ENCODE measurements around the gene THBD. TPM values are rescaled to one million over a fixed set of nuclear protein-coding genes. Genes with fewer than 3 reads are reported as not detected.

The THBD gene
- total and polyA plus RNA-seq, 9 of the 15 experiments (the other 6 are each of a cell fraction or from before 2014, with no cell fraction given), result 0.07 to 0.49 (median 0.33) TPM

GRCh38 chr20:23032056-23032749, 17.3 kb downstream of the THBD start (continued):
- TF ChIP-seq HMGN3 (IDR thresholded peaks at IDR 0.05; ENCODE audit: borderline replicate concordance, extremely low read depth, insufficient read length, low read depth, low read length) (no peak), U2AF1 (optimal IDR thresholded peaks at IDR 0.05; ENCODE audit: low read depth, low read length) (no peak), ZNF589 (CRISPR knock-in tag; IDR thresholded peaks at IDR 0.05; ENCODE audit: low read depth) (no peak), HNRNPL (IDR thresholded peaks at IDR 0.05; ENCODE audit: low read depth, low read length) (no peak), STAG1 (CRISPR knock-in tag; IDR thresholded peaks at IDR 0.05; ENCODE audit: borderline replicate concordance) (no peak)

DNA sequence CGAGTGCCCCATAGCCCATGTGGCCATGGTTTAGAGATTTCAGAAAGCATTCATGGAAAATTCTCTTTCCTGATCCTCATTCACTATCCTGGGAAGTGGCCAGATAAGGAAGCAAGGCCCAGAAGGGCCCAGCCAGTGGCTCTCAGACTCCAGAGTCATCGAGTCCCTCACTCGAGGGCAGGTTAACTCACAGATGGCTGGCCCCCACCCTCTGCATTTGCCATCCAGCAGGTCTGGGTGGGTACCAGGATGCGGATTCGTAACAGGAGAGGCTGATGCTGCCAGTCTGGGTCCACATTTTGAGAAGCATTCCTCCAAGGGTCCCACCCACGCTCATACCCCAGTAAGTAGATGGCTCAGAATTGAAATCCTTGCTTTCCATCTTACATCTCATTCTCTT, 18.1 kb downstream of the THBD start:
- Histone ChIP-seq H3K27me3 (ENCODE audit: control insufficient read depth in 2 of 2, insufficient read depth in 2 of 2, low read length in 2 of 2) (peaks cover 0 to 13% of the 10 kb centered on the region in 2 experiments; a peak in 2 of 5 replicates), H3K4me2 (ENCODE audit: insufficient read depth, low read length) (no peak overlapping the region), H2AFZ (ENCODE audit: low read depth, low read length) (no peak overlapping the region), H3K9me3 (replicated peaks; ENCODE audit: control insufficient read depth, insufficient read depth, low read depth, low read length) (no peaks in the 10 kb centered on the region), H3K27ac (ENCODE audit: extremely low read depth, low read depth, low read length) (no peak overlapping the region), H3K4me3 (no peak overlapping the region), H3K9ac (ENCODE audit: insufficient read depth in 1 of 2, low read depth in 2 of 2, low read length in 2 of 2) (no peak overlapping the region), H3K9me1 (ENCODE audit: control insufficient read depth, insufficient read depth, low read length) (no peaks in the 10 kb centered on the region), H4K20me1 (replicated peaks; ENCODE audit: control insufficient read depth, insufficient read depth, low read length) (no peaks in the 10 kb centered on the region), H3K79me2 (ENCODE audit: control insufficient read depth, insufficient read depth, low read length) (no peaks in the 10 kb centered on the region), H3K4me1 (replicated peaks in 1 of 2; ENCODE audit: control insufficient read depth in 2 of 2, insufficient read depth in 2 of 2, low read length in 2 of 2) (no peaks in the 10 kb centered on the region; a peak in 2 of 5 replicates), H3K36me3 (ENCODE audit: control insufficient read depth, insufficient read depth, low read length) (no peaks in the 10 kb centered on the region)
- 14% methylated on average over 6 of the region's 6 CpGs for WGBS (ENCODE audit: insufficient coverage, low coverage, missing lambda C conversion rate)
- ChIA-PET CTCF (ENCODE audit: low intra/inter-chr PET ratio) (no interaction called here), POLR2A (no interaction called here)
- no peak for TF ChIP-seq ZBTB49 (CRISPR knock-in tag; IDR thresholded peaks at IDR 0.05; ENCODE audit: borderline replicate concordance)
- no peak for TF ChIP-seq TAL1 (IDR thresholded peaks at IDR 0.05)
- TF ChIP-seq NFATC3 (IDR thresholded peaks at IDR 0.05), result no peak
- TF ChIP-seq, protein P1, sequence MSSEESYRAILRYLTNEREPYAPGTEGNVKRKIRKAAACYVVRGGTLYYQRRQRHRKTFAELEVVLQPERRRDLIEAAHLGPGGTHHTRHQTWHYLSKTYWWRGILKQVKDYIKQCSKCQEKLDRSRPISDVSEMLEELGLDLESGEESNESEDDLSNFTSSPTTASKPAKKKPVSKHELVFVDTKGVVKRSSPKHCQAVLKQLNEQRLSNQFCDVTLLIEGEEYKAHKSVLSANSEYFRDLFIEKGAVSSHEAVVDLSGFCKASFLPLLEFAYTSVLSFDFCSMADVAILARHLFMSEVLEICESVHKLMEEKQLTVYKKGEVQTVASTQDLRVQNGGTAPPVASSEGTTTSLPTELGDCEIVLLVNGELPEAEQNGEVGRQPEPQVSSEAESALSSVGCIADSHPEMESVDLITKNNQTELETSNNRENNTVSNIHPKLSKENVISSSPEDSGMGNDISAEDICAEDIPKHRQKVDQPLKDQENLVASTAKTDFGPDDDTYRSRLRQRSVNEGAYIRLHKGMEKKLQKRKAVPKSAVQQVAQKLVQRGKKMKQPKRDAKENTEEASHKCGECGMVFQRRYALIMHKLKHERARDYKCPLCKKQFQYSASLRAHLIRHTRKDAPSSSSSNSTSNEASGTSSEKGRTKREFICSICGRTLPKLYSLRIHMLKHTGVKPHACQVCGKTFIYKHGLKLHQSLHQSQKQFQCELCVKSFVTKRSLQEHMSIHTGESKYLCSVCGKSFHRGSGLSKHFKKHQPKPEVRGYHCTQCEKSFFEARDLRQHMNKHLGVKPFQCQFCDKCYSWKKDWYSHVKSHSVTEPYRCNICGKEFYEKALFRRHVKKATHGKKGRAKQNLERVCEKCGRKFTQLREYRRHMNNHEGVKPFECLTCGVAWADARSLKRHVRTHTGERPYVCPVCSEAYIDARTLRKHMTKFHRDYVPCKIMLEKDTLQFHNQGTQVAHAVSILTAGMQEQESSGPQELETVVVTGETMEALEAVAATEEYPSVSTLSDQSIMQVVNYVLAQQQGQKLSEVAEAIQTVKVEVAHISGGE (CRISPR knock-in tag; IDR thresholded peaks at IDR 0.05), result no peak
- TF ChIP-seq, protein P2, sequence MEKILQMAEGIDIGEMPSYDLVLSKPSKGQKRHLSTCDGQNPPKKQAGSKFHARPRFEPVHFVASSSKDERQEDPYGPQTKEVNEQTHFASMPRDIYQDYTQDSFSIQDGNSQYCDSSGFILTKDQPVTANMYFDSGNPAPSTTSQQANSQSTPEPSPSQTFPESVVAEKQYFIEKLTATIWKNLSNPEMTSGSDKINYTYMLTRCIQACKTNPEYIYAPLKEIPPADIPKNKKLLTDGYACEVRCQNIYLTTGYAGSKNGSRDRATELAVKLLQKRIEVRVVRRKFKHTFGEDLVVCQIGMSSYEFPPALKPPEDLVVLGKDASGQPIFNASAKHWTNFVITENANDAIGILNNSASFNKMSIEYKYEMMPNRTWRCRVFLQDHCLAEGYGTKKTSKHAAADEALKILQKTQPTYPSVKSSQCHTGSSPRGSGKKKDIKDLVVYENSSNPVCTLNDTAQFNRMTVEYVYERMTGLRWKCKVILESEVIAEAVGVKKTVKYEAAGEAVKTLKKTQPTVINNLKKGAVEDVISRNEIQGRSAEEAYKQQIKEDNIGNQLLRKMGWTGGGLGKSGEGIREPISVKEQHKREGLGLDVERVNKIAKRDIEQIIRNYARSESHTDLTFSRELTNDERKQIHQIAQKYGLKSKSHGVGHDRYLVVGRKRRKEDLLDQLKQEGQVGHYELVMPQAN (IDR thresholded peaks at IDR 0.05; ENCODE audit: borderline replicate concordance), result no peak
- TF ChIP-seq ZSCAN29 (IDR thresholded peaks at IDR 0.05), result no peak
- BruUV-seq (replicated peaks), result no TSS peak
- DNase-seq (ENCODE audit: extremely low read depth in 1 of 4, low spot score in 3 of 4) (no peak), FAIRE-seq (no peak), ATAC-seq (no peak)
- in situ Hi-C loops (cut with MboI), result no loop called here
- intact Hi-C loops (cut with micrococcal nuclease), result no loop called here
